Spleen (tissue), 7 donors: ENCODE data around the gene UTP14C.

Experiments
- CTCF ChIP-seq, 11 experiments: fragments of 200-600 bp in 7 of 11; fragments of 450-650 bp in 4 of 11; sonication (generic) in 4 of 11; IDR thresholded peaks in 8 of 11; conservative IDR thresholded peaks in 3 of 11; 1 replicate in 7 of 11; 2 replicates in 4 of 11; pipeline versions ENCODE4 v1.4.0 to v1.8.0; 2016 to 2021; ENCODE audit warnings: antibody characterized with exemption in 11 of 11, inconsistent platforms in 4 of 11, mild to moderate bottlenecking in 1 of 11
- POLR2A ChIP-seq, 3 donors: fragments of 450-650 bp; IDR thresholded peaks; one replicate each; pipeline ENCODE4 v1.5.1; 2017; ENCODE audit warnings: antibody characterized with exemption in 3 of 3, mild to moderate bottlenecking in 1 of 3
- POLR2AphosphoS5 ChIP-seq, 3 donors: sonication (generic); formaldehyde crosslinking; IDR thresholded peaks; one replicate each; pipeline ENCODE4 v1.5.1; 2017; ENCODE audit warnings: antibody characterized with exemption in 3 of 3
- donor health status: DM: no; HTN: no; CAD: no; lungs with moderate emphysema.
- donor health status: DM: no; HTN: no; CAD: no.
- donor health status: DM: no; HTN: no; CAD: no.

GRCh38 chr13:51976890-51977289, 47.6 kb upstream of the UTP14C start:
- no peak for TF ChIP-seq CTCF (IDR thresholded peaks at IDR 0.05 in 8 of 11, conservative IDR thresholded peaks at IDR 0.05 in 3 of 11)
- no peak for TF ChIP-seq POLR2A (IDR thresholded peaks at IDR 0.05)
- TF ChIP-seq POLR2AphosphoS5 (IDR thresholded peaks at IDR 0.05), result no peak
